K562 (cell line): ENCODE measurements around the gene TMCO2. TPM values are rescaled to one million over a fixed set of nuclear protein-coding genes. Genes with fewer than 3 reads are reported as not detected.

Source experiments
- HNRNPL ChIP-seq: fragments of 200-400 bp; formaldehyde crosslinking; IDR thresholded peaks from 2 replicates; pipeline ENCODE4 v1.6.1; 2017; ENCODE audit warnings: low read depth, mild to moderate bottlenecking, low read length
- KLF13 ChIP-seq: fragments of 450-650 bp; IDR thresholded peaks from 2 replicates; pipeline ENCODE4 v1.6.1; 2016; ENCODE audit warnings: missing genetic modification characterization, low read depth, mild to moderate bottlenecking, missing compliant biosample characterization, moderate library complexity, borderline replicate concordance
- L3MBTL2 ChIP-seq: fragments of 450-650 bp; IDR thresholded peaks from 2 replicates; pipeline ENCODE4 v1.6.1; 2016; ENCODE audit warnings: mild to moderate bottlenecking, moderate library complexity
- MXI1 ChIP-seq: IDR thresholded peaks from 2 replicates; pipeline ENCODE4 v1.6.1; 2011; ENCODE audit warnings: low read depth, mild to moderate bottlenecking, improper control_type of control experiment, low read length
- NCOA1 ChIP-seq: fragments of 450-650 bp; IDR thresholded peaks from 2 replicates; pipeline ENCODE4 v1.6.1; 2016; ENCODE audit warnings: low read depth
- PHF8 ChIP-seq: fragments of 200-600 bp; sonication (generic); IDR thresholded peaks from 2 replicates; pipeline ENCODE4 v1.6.1; 2012; ENCODE audit warnings: mixed run types, mild to moderate bottlenecking, inconsistent platforms, low read length, moderate library complexity, borderline replicate concordance
- RBBP5 ChIP-seq: fragments of 200-600 bp; sonication (generic); IDR thresholded peaks from 2 replicates; pipeline ENCODE4 v1.6.1; 2012; ENCODE audit warnings: borderline replicate concordance, mild to moderate bottlenecking, low read length, control low read depth, inconsistent platforms; ENCODE audit not compliant: insufficient read depth, poor library complexity, severe bottlenecking
- SLC30A9 ChIP-seq: fragments of 250-450 bp; sonication (Bioruptor Pico); IDR thresholded peaks from 2 replicates; pipeline ENCODE4 v1.8.0; 2022; ENCODE audit warnings: mild to moderate bottlenecking, moderate library complexity
- TAF9B ChIP-seq: fragments of 450-650 bp; IDR thresholded peaks from 2 replicates; pipeline ENCODE4 v1.6.1; 2018; ENCODE audit warnings: mild to moderate bottlenecking; ENCODE audit not compliant: partially characterized antibody
- THRAP3 ChIP-seq: fragments of 450-650 bp; IDR thresholded peaks from 2 replicates; pipeline ENCODE4 v1.6.1; 2016; ENCODE audit warnings: mild to moderate bottlenecking, inconsistent platforms, borderline replicate concordance
- ZNF124 ChIP-seq: sonication (generic); formaldehyde crosslinking; IDR thresholded peaks from 2 replicates; pipeline ENCODE4 v1.8.1; 2022; ENCODE audit warnings: missing genetic modification reagents
- ZZZ3 ChIP-seq: fragments of 450-650 bp; IDR thresholded peaks from 2 replicates; pipeline ENCODE4 v1.6.1; 2016; ENCODE audit warnings: antibody characterized with exemption, mild to moderate bottlenecking, moderate library complexity
- polyA plus RNA-seq, 8 experiments: library from polyadenylated mRNA; depleted of rRNA in 4 of 8; stranded (reverse) in 5 of 8; unstranded in 3 of 8; fragments of >200 nt; fragmentation: Nextera tagmentation in 2 of 8; fragmentation: Illumina TruSeq in 1 of 8; extraction: Ambion mirVana in 2 of 8; extraction: Trizol in 1 of 8; gene quantifications; 2 replicates each; pipeline versions ENCODE4 v1.2.1 to v1.2.3, GENCODE V29; 2011 to 2014; ENCODE audit warnings: inconsistent platforms in 1 of 8, missing spikeins in 1 of 8
- total RNA-seq, 7 experiments: library from RNA; depleted of rRNA in 6 of 7; stranded (reverse); fragments of >200 nt in 6 of 7; fragmentation: Illumina TruSeq in 2 of 7; extraction: Trizol in 2 of 7; gene quantifications; 2 replicates each; pipeline versions ENCODE4 v1.2.1 to v1.2.3, GENCODE V29; 2011 to 2021; ENCODE audit warnings: low replicate concordance in 1 of 7
- TF ChIP-seq, protein P1 (sequence below), 2 experiments: fragments of 450-650 bp in 1 of 2; IDR thresholded peaks; 2 replicates each; pipeline ENCODE4 v1.6.1; 2011 to 2017; ENCODE audit warnings: low read depth in 2 of 2, antibody characterized with exemption in 1 of 2, borderline replicate concordance in 1 of 2, low read length in 1 of 2, mild to moderate bottlenecking in 1 of 2, mixed read lengths in 1 of 2; ENCODE audit not compliant: control insufficient read depth in 1 of 2
- TF ChIP-seq, protein P2 (sequence below): fragments of 450-650 bp; IDR thresholded peaks from 2 replicates; pipeline ENCODE4 v1.6.1; 2017; ENCODE audit warnings: antibody characterized with exemption, mild to moderate bottlenecking
- TF ChIP-seq, protein P3 (sequence below), 3 experiments: fragments of 200-800 bp in 1 of 3; fragments of 250-450 bp in 1 of 3; fragments of 450-650 bp in 1 of 3; sonication (Bioruptor Pico) in 1 of 3; sonication (Bioruptor generic) in 1 of 3; formaldehyde crosslinking in 1 of 3; IDR thresholded peaks; 2 replicates each; pipeline versions ENCODE4 v1.6.1 to v1.8.0; 2016 to 2022; ENCODE audit warnings: mild to moderate bottlenecking in 2 of 3, missing genetic modification characterization in 2 of 3, missing compliant biosample characterization in 1 of 3, moderate library complexity in 1 of 3

The TMCO2 gene
- total and polyA plus RNA-seq, 9 of the 15 experiments (the other 6 are each of a cell fraction or from before 2014, with no cell fraction given): not detected

DNA sequence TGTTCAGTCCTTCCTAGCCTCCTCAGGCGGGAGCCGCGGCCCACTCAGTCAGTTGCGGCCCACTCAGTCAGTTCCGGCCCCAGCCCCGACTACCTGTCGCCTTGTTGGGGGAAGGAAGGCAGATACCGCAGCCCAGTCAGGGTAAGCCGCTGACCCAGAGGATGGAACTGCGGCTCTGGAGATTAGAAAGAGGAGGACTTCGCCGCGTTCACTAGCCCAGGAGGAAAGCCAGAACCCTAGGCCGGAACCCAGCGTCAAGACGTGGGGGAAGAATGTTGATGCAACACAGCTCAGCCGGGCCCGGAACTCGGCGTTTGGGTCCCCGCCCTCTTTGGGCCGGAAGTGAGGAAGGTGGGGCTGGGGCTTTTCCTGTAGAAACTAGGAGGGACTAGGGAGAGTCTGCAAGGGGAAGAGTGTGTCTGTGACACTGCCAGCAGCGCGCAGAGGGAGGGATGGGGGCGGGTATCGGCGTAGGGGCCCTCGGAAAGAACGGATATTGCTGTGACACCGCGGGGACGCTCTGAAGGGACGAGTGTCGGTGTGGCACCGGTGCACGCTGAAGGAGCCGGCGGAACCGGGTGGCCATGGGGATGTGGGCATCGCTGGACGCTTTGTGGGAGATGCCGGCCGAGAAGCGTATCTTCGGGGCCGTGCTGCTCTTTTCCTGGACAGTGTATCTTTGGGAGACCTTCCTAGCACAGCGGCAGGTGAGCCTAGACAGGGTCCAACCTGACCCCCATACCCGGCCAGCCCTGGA lies 10.1 kb downstream of the TMCO2 start, which contains the start of gene ZMPSTE24 (continued):
- TF ChIP-seq, protein P1, sequence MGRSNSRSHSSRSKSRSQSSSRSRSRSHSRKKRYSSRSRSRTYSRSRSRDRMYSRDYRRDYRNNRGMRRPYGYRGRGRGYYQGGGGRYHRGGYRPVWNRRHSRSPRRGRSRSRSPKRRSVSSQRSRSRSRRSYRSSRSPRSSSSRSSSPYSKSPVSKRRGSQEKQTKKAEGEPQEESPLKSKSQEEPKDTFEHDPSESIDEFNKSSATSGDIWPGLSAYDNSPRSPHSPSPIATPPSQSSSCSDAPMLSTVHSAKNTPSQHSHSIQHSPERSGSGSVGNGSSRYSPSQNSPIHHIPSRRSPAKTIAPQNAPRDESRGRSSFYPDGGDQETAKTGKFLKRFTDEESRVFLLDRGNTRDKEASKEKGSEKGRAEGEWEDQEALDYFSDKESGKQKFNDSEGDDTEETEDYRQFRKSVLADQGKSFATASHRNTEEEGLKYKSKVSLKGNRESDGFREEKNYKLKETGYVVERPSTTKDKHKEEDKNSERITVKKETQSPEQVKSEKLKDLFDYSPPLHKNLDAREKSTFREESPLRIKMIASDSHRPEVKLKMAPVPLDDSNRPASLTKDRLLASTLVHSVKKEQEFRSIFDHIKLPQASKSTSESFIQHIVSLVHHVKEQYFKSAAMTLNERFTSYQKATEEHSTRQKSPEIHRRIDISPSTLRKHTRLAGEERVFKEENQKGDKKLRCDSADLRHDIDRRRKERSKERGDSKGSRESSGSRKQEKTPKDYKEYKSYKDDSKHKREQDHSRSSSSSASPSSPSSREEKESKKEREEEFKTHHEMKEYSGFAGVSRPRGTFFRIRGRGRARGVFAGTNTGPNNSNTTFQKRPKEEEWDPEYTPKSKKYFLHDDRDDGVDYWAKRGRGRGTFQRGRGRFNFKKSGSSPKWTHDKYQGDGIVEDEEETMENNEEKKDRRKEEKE (IDR thresholded peaks at IDR 0.05; ENCODE audit: borderline replicate concordance in 1 of 2, control insufficient read depth in 1 of 2, low read depth in 2 of 2, low read length in 1 of 2): peak in 1 of 2 experiments; percentile 99; a peak in 2 of 4 replicates
- TF ChIP-seq HNRNPL (0 out of 2 replicates have a peak, but pooled peaks have one; percentile 36), ZZZ3 (peak; percentile 93), PHF8 (peak; percentile 100), L3MBTL2 (peak; percentile 76), SLC30A9 (CRISPR knock-in tag) (no peak), RBBP5 (peak; percentile 97), THRAP3 (peak; percentile 96), KLF13 (peak; percentile 96), NCOA1 (peak; percentile 100), ZNF124 (CRISPR knock-in tag) (no peak), TAF9B (peak; percentile 95), MXI1 (peak; percentile 70)
- TF ChIP-seq, protein P2, sequence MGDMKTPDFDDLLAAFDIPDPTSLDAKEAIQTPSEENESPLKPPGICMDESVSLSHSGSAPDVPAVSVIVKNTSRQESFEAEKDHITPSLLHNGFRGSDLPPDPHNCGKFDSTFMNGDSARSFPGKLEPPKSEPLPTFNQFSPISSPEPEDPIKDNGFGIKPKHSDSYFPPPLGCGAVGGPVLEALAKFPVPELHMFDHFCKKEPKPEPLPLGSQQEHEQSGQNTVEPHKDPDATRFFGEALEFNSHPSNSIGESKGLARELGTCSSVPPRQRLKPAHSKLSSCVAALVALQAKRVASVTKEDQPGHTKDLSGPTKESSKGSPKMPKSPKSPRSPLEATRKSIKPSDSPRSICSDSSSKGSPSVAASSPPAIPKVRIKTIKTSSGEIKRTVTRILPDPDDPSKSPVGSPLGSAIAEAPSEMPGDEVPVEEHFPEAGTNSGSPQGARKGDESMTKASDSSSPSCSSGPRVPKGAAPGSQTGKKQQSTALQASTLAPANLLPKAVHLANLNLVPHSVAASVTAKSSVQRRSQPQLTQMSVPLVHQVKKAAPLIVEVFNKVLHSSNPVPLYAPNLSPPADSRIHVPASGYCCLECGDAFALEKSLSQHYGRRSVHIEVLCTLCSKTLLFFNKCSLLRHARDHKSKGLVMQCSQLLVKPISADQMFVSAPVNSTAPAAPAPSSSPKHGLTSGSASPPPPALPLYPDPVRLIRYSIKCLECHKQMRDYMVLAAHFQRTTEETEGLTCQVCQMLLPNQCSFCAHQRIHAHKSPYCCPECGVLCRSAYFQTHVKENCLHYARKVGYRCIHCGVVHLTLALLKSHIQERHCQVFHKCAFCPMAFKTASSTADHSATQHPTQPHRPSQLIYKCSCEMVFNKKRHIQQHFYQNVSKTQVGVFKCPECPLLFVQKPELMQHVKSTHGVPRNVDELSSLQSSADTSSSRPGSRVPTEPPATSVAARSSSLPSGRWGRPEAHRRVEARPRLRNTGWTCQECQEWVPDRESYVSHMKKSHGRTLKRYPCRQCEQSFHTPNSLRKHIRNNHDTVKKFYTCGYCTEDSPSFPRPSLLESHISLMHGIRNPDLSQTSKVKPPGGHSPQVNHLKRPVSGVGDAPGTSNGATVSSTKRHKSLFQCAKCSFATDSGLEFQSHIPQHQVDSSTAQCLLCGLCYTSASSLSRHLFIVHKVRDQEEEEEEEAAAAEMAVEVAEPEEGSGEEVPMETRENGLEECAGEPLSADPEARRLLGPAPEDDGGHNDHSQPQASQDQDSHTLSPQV: no peak
- TF ChIP-seq, protein P3, sequence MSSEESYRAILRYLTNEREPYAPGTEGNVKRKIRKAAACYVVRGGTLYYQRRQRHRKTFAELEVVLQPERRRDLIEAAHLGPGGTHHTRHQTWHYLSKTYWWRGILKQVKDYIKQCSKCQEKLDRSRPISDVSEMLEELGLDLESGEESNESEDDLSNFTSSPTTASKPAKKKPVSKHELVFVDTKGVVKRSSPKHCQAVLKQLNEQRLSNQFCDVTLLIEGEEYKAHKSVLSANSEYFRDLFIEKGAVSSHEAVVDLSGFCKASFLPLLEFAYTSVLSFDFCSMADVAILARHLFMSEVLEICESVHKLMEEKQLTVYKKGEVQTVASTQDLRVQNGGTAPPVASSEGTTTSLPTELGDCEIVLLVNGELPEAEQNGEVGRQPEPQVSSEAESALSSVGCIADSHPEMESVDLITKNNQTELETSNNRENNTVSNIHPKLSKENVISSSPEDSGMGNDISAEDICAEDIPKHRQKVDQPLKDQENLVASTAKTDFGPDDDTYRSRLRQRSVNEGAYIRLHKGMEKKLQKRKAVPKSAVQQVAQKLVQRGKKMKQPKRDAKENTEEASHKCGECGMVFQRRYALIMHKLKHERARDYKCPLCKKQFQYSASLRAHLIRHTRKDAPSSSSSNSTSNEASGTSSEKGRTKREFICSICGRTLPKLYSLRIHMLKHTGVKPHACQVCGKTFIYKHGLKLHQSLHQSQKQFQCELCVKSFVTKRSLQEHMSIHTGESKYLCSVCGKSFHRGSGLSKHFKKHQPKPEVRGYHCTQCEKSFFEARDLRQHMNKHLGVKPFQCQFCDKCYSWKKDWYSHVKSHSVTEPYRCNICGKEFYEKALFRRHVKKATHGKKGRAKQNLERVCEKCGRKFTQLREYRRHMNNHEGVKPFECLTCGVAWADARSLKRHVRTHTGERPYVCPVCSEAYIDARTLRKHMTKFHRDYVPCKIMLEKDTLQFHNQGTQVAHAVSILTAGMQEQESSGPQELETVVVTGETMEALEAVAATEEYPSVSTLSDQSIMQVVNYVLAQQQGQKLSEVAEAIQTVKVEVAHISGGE (CRISPR knock-in tag; IDR thresholded peaks at IDR 0.05): peak; percentile 98 to 99 (median 98)
